ENCODE results near the gene WNT3A.
A peak's percentile ranks its signal among the peaks of the same experiment; 100 is the strongest.

The WNT3A gene

DNA sequence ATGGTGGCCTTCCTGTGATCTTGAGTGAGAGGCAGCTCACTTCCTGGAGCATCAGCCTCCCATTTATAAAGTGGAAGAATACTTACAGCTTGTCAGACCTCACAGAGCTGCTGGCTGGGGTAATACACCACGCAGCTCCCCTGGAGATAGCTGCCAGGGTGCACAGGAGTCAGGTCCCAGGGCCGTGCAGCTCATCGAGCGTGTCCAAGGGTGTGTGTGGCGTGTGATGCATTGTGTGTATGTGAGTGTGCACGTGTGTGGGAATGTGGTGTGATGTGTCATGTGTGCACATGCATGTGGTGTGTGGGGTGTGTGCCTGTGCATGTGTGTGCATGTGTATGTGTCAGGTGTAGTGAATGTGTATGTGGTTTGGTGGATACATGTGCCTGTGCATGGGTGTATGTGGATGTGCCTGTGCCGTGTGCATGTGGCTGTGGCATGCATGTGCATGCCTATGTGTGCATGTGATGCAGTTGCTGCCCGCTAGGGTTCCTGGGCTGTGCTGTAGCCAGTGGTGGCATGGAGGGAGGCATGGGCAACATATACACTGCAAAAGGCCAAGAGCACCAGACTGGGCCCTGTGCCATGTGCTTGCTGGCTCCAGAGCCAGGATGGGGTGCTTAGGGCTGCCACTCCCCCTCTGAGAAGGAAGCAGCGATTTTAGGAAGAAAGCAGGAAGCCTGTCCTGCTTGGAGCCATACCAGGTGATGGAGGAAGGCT, 24.6 kb downstream of the WNT3A start:
- DNase-seq, result no peak

DNA sequence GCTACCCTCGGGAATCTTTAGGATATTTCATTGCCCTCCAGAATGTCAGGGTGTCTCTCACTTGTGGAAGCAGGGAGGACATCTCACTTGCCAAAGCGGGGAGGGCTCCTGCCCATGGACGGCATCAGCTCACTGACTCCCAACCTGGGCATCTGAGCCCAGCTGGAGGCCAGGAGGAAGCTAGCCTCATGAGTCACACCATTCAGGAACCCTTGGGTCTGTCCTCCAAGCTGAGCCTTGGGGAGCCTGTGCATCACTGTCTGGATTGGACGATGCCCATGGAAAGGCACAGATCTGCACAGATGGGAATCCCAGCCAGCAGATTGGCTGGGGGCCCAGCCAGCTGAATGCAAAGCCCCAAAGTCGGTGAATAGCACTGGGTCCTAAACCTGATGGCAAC, 25.2 kb downstream of the WNT3A start:
- no peak for DNase-seq

DNA sequence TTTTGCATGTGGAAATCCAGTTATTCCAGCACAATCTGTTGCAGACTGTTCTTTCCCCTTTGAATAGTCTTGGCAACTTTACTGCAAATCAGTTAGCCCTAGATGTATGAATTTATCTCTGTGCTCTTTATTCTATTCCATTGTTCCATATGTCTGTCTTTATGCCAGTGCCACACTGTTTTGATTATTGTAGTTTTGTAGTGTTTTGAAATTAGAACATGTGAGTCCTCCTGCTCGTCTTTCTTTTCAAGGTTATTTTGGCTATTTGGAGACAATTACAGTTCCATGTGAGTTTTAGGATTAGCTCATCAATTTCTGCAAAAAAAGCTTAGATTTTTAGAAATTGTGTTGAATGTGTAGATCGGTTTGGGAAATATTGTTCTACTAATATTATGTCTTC, 26.6 kb downstream of the WNT3A start:
- no peak for DNase-seq

DNA sequence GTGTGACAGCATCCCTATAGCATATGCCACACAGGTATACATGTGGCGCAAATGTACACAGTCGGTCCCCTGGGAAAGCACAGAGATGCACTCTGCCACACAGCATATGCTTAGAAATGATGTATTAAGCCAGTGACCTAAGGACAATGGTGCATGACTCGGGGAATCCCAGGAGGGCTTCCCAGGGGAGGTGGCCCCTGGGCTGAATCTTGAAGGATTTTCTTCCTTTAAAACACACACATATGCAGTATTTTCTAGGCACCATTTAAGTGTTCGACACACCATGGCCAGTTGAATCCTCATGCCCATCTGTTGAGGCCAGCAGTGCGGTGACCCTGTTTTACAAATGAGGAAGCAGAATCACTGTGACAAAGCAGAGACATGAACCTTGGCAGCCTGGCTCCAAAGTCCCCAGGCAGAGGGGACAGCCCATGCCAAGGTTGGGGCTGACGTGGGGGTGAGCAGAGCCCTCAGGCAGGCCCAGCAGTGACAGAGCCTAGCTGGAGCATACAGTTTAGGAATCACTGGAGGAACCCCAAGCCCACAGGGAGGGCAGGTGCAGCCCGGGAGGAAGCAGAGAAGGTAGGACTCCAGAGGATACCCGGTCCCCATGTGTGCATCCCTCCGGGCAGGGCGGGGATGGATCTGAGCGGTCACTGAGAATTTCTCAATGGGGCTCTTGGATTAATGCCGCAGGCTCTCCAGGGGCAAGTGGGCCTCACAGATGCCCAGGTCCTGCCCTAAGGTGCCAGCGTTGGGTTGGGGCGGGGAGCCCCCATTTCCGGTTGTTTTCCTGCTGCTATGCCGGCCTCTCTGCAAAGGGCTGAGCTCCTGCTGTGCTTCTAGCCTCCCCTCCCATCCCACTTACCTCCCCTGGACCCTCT, 28.4 kb downstream of the WNT3A start:
- no peak for DNase-seq

DNA sequence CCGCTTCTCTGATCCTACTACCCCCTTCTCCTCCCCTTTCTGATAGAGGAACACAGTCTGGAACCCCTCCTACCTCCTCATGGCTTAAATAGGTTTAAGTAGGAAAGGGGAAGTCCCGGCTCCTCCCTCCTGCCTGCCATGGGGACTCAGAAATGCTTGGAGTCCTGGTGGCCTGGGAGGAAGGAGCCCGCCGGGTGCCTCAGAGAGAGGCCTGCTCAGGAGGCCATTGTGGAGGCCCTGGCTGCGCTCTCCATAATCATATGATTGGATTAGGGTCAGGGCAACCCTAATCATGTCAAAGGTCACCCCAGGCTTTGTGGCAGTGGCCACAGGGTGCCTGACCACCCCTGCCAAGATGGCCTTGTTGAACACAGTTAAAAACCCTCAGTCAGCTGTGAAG, 29.0 kb downstream of the WNT3A start:
- no peak for DNase-seq

DNA sequence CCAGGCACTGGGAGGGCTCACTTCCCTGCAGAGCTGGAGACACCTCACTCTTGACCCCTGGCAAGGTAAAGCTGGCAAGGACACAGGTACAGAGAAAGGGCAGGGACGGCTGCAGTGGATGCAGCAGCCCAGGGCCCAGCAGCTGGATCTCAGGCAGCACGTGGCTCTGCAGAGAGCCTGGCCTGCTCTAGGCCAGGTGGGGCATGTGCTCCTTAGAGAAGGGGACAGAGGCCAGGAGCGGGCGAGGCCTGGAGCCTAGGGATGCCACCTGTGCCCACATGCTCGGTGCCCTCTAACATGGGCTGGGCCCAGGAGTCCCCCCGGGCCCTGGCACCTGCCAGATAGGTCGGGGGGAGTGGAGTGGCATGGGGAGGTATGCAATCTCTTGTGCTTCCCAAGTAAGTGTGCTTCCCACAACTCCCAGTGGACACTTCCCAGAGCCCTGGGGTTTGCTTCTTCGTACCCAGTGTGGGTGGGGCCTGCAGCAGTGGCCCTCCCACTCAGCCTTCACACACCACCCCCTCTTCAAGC, 30.0 kb downstream of the WNT3A start:
- no peak for DNase-seq

DNA sequence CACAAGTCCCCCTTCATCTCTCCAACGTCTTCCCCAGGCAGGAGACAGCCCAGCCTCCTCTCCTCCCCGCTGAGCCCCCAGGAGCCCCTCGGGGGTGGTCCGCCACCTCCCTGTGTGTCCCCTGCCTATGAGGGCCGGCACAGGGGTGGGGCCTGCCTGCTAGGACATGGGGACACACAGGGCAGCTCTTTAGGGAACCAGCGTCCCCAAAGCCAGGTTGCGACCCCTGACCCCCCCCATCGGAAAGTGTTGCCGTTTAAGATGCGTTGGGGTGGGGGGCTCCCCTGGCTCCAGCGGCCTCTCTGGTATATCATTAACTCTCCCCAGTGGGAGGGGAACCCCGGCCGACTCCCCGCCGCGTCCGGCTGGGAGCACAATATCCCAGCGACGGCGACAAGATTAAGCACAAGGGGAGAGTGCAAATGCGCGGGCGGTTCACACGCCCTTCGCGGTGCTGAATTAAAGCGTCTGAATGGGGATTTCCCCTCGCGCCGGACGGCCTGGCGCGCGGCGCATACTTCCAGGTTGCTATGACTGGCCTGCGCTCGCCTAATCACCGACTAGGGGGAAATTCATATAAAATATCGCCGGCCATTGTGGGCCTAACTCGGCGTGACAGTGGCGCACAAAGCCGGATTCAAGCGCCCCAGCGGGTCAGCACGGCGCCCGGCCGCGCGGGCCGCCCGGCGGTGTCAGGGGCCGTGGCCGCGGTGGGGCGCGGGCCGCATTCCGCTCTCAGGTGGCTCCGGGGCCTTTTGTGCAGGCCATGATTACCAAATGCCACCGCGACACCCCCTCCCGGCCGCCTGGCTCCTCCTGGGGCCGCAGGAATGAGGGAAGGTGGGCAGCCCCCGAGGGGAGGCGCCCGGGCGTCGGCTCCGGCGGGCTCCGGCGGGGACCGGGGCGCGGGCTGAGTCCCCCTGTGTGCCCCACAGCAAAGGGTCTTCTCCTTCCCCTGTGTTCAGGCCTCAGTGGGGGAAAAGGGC, 30.9 kb downstream of the WNT3A start:
- peak; percentile 9 for DNase-seq

DNA sequence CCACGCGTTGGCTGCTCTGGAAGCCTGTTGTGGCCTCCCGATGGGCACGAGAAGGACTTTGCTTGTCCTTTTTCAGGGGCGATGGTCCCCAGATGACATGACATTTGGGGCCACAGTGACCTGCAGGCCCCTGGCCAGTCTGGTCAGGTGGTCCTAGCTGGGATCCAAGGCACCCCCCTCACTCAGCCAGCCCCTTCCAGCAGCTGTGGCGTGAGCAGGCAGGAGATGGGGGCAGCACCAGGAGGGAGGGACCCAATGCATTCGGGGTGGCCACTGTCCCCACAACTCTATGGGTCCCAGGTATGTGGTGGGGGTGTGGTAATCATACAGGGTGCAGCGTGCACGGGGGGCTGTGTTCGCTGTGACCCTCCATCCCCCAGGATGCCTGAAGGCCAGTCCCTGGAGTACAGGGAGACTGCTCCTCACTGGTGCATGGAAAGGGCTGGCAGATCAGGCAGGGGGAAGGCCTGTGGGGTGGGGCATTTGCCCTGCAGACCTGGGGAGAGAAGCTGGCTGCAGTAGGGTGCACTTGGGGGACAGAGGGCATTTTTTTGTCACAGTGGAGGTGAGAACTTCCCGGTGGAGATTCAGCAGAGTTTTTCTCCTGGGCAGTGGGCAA, 31.7 kb downstream of the WNT3A start:
- no peak for DNase-seq

DNA sequence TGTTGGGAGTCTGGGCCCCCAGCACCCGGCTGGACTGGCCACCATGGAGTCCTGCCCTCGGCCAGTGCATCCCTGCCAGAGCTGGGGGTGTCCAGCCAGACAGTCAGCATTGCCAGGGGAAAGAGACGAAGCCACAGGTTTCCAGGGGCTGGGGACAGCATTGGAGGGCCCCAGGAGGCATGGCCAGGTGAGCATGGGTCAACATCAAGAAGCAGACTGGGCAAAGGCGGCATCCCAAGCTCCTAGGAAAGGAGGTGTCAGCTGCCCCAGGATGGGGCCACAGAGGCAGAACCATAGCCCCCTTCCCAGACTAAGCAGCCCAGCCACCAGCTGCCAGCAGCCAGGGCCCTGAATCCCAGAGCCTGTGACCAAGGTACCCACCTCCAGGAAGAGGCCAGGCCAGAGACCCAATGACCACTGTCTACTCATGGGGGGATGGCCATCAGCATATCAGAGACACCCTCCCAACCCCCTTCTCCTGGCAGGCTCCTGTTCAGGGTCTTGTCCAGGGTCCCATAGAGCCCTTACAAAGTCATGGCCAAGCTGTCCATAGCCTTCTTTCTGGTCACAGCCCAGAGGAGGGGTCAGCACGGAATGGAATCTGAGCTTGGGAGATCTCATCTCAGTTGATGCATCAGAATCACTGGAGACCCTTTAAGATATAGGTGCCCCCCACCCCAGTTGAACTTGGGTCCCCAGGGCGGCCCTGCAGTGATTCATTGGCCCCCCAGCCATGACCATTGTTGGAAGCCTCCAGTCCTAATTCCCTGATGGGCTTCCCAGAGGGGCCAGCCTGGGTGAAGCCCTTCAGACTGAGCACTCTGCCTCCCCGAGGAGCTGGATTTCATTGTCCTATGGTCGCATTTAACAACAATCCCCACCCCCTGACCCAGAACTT, 32.5 kb downstream of the WNT3A start:
- DNase-seq, result no peak

DNA sequence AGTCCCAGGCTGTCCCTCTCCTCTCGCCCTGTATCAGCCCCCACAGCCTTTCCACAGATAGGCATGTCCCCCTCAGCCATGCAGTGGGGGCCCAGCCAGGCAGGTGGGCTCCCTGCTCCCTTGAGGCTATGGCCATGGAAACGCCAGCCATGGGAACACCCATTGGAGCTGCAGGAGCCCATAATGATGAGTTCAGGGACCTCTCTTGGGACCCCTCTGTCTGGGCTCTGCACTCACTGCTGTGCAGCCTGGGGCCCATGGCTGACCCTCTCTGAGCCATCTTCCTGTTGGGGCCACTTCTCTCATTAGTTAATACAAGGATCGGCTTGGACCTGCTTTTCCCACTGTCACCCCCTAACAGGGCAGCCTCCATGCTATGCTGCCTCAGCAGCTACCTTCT, 33.2 kb downstream of the WNT3A start:
- DNase-seq, result no peak

DNA sequence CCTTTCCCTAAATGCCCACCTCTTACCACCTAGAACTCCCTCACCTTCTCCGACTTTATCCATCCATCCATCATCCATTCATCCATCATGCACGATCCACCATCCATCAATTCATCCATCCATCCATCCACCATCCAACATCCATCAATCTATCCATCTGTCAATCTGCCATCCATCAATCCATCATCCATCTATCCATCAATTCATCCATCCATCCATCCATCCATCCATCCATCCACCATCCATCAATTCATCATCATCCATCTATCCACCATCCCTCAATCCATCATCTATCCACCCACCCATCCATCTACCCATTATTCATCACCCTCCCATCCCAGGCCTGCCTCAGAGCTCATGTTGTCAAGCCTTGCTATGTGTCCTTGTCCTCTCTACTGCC, 34.5 kb downstream of the WNT3A start:
- no peak for DNase-seq

DNA sequence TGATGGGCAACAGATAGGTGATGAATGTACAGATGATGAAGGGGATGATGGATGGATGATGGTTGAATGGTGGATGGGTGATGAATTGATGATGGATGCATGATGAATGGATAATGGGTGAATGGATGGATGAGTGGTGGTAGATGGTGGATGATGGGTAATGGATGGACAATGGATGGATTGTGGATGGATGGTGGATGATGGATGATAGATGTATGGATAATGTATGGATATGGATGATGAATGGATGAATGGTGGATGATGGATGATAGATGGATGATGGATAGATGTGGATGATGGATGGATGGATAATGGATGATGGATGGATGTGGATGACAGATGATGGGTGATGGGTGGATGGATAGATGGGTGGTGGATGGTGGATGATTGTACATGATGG, 35.7 kb downstream of the WNT3A start:
- no peak for DNase-seq

DNA sequence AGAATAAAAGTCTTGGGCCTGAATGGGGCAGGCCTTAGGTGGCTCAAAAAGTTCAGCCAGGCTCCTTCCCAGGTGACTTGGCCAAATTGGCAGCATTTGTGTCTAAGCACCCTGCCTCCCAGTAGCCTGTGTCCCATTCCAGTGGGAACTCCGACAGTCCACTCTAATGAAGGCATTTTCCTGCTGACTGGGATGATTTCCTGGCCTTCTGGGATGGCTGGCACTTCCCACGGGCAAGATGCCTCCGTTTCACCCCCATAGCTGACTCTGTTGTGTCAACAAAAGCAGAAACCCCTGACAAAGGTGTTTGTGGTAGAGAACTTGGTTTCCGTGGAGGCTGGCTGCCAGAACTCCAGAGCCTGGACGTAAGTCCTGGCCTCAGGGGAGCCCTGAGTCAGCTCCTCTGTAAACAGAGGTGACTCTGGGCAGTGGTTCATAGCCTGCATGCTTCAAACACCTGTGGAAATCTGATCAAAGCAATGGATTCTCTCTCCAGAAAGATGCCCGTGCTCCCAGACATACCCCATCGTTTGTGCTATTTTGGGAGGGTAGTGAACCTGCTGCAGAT, 36.6 kb downstream of the WNT3A start:
- no peak for DNase-seq

DNA sequence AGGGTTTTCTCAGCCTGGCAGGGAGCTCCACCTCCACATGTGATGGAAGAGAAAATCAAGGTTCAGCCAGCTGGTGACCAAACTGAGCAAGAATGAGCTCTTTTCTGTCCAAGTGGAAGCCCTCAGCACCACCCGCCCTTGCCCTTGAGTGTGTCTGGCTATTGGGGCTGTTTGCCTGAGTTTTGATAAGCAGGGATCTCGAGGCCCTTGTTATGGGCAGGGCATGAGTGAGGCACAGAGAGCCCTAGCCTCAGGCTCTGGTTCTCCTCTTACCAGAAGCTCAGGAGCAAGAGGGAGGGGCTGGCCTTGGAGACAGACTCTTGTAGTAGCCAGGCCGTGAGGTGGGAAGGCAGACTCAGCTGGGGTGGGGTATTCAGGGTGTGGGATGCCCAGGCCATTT, 38.2 kb downstream of the WNT3A start:
- no peak for DNase-seq

DNA sequence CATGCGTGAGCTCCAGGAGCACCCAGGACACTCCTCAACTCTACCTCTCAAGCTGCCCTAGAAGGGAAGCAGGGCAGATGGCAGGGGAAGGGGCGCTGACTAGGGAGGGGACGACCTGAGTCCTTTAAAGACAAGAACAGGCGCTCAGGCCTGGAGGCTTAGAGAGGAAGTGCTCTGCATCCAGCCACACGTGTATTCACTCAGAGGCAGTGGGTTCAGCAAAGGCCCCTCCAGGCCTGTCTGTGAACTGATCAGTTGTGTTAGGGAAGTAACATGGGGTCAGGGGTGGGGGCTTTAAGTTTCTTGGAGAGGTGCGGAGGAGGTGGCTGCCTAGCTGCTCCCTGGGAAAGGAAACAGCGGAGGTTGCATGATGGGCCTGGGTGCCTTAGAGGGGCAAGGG, 38.6 kb downstream of the WNT3A start:
- DNase-seq, result no peak

DNA sequence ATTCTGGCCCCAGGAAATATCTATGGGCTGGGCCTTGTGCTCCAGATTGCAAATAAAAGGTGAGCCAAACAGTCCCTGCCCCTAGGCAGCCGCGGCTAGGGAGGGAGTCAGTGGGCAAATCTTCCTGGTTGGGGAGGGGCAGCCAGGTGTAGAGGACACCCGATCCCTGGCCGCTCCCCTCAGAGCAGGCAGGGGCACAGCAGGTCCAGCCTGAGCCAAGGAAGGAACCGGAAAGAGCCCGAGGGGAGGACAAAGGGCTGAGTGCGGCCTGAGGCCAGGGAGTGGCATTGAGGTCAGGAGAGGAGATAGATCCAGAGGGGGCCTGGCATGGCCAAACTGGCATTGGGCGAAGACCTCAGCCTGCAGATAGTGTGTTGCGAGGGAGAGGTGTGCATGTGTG, 39.1 kb downstream of the WNT3A start:
- DNase-seq, result no peak

DNA sequence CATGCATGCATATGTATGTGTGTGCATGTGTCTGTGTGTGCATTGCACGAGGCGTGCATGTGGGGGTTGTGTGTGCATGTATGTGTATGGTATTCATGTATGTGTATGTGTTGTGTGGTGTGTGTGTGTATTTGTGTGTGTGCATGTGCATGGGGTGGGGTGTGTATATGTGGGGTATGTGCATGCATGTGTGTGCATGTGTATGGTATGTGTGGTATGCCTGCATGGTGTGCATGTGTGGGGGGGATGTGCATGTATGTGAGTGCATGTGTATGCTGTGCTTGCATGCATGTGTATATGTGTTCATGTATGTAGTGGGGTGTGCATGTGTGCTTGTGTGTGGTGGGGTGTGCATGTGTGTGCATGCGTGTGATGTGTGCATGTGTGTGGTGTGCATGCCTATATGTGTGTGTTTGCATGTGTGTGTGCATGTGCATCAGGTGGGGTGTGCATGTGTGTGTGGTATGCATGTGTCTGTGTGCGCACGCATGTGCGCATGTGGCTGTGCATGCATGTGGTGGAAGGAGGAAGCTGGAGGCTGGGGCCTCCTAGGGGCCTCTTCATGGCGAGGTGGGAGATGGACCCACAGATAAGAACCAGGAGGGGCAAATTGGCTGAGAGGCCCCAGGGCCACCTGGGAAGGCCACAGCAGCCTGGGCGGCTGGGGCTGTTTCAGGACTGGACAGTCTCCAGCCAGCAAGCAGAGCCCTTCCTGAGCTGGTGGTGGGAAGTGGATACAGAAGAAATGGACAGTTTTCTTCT, 39.8 kb downstream of the WNT3A start:
- no peak for DNase-seq

DNA sequence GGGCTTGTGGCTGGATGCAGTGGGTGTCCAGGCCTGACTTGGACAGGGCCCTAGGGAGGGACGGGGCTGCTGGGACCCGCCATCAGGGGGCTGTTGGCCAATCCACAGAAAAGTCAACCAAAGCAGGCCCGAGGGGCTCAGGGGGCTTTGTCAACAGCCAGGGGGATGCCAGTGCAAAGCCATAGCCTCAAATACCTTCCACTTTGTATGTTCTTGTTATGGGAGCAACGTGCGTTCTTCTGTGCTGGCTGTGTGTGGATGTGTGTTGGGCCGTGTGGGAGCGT, 40.3 kb downstream of the WNT3A start:
- DNase-seq, result no peak

DNA sequence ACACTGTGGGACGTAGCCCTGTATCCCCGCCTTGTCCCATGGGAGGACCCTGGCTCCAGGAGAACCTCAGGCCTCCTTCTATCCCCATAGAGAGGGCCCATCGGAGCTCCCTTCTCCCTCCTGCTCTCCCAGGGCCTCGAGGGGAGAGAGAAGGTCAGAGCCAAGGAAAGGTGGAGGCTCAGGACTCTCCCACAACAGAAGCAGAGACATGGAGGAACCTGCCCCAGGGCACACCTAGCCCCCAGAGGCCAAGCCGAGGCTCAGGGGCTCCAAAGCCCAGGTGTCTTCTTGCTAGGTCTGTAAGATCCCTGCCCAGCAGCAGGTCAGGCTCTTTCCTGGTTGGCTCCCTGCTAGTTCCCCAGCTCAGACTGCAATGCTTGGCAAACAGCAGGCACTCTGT, 41.3 kb downstream of the WNT3A start:
- DNase-seq, result no peak

DNA sequence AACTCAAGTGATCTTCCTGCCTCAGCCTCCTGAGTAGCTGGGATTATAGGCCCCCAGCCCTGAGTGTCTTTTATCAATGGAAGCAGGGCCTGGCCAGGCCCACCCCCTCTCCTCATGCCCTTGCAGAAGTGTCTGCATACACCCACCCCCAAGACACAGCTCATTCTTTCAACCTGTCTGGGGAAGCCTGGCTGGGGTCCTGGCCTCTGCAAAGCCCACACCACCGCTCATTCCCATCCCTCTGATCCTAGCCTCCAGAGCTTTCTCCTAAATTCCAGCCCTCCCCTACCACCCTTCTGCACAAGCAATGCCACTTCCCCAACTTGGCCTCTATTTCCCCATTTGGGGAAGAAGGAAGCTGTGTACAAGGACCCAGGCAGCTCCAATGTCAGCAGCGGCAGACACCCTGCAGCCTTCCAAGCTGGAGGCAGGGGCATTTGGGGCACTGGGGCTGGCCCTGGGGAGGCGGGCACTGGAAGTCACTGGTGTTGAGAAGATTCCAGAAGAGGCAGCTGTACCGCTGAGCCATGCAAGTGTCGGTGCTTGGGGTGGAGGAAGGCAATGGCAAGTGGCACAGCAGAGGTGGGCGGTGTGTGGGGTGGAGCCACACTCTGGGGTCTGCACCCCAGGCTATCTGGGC, 42.0 kb downstream of the WNT3A start:
- DNase-seq, result no peak
